K562 (cell line): ENCODE measurements around the gene SAMD3.

Experiments used
- ATF3 ChIP-seq, 2 experiments: fragments of 450-650 bp in 1 of 2; sonication (generic) in 1 of 2; formaldehyde crosslinking in 1 of 2; IDR thresholded peaks in 1 of 2; conservative IDR thresholded peaks in 1 of 2; 2 replicates each; pipeline versions ENCODE4 v1.6.1 to v1.8.1; 2016 to 2023; ENCODE audit warnings: mild to moderate bottlenecking in 2 of 2, moderate library complexity in 2 of 2, inconsistent platforms in 1 of 2, missing genetic modification reagents in 1 of 2
- BRD4 ChIP-seq: fragments of 200-600 bp; sonication (generic); IDR thresholded peaks from 2 replicates; pipeline ENCODE4 v1.6.1; 2017; ENCODE audit warnings: inconsistent platforms
- CBFB ChIP-seq: sonication (generic); formaldehyde crosslinking; IDR thresholded peaks from 2 replicates; pipeline ENCODE4 v1.4.0; 2020; ENCODE audit warnings: mild to moderate bottlenecking, missing genetic modification reagents
- CTCF ChIP-seq, 3 experiments: IDR thresholded peaks in 2 of 3; conservative IDR thresholded peaks in 1 of 3; 2 replicates each; pipeline ENCODE4 v1.5.1; 2011 to 2012; ENCODE audit warnings: low read length in 3 of 3, mild to moderate bottlenecking in 3 of 3, control low read depth in 2 of 3, improper control_type of control experiment in 1 of 3, inconsistent platforms in 1 of 3, low read depth in 1 of 3, mixed read lengths in 1 of 3, moderate library complexity in 1 of 3; ENCODE audit not compliant: insufficient read depth in 2 of 3
- FIP1L1 ChIP-seq: fragments of 200-400 bp; formaldehyde crosslinking; IDR thresholded peaks from 2 replicates; pipeline ENCODE4 v1.6.1; 2018; ENCODE audit warnings: mild to moderate bottlenecking, low read depth, low read length; ENCODE audit not compliant: poor library complexity, severe bottlenecking
- GTF2E2 ChIP-seq: fragments of 200-800 bp; sonication (Bioruptor generic); IDR thresholded peaks from 2 replicates; pipeline ENCODE4 v1.6.1; 2016; ENCODE audit warnings: missing genetic modification characterization, missing compliant biosample characterization
- MAZ ChIP-seq, 2 experiments: fragments of 450-650 bp in 1 of 2; sonication (generic) in 1 of 2; formaldehyde crosslinking; IDR thresholded peaks in 1 of 2; conservative IDR thresholded peaks in 1 of 2; 2 replicates each; pipeline versions ENCODE4 v1.4.0 to v1.5.0; 2020; ENCODE audit warnings: mild to moderate bottlenecking in 1 of 2, missing genetic modification reagents in 1 of 2
- POLR2A ChIP-seq: fragments of 450-650 bp; conservative IDR thresholded peaks from 2 replicates; pipeline ENCODE4 v1.6.1; 2016
- POLR2AphosphoS5 ChIP-seq: IDR thresholded peaks from 2 replicates; pipeline ENCODE4 v1.6.1; 2011; ENCODE audit warnings: mild to moderate bottlenecking, low read depth, low read length, moderate library complexity; ENCODE audit not compliant: control insufficient read depth, insufficient read depth
- SMAD1 ChIP-seq: fragments of 150-350 bp; IDR thresholded peaks from 2 replicates; pipeline ENCODE4 v1.6.1; 2014; ENCODE audit warnings: low read length, low read depth; ENCODE audit not compliant: partially characterized antibody
- STAT5B ChIP-seq: fragments of 250-450 bp; sonication (Bioruptor Pico); IDR thresholded peaks from 2 replicates; pipeline ENCODE4 v1.8.0; 2021; ENCODE audit warnings: mild to moderate bottlenecking, inconsistent platforms
- TAF7 ChIP-seq: fragments of 450-650 bp; IDR thresholded peaks from 2 replicates; pipeline ENCODE4 v1.6.1; 2016; ENCODE audit warnings: missing genetic modification characterization, missing compliant biosample characterization
- ZNF274 ChIP-seq: IDR thresholded peaks from 2 replicates; pipeline ENCODE4 v1.6.1; 2011; ENCODE audit warnings: low read depth, mild to moderate bottlenecking, low read length, moderate library complexity, borderline replicate concordance
- ZNF407 ChIP-seq: fragments of 450-650 bp; IDR thresholded peaks from 2 replicates; pipeline ENCODE4 v1.6.1; 2016; ENCODE audit warnings: low read depth

GRCh38 chr6:130198483-130199035 is 24.2 kb downstream of the SAMD3 start:
- TF ChIP-seq CTCF (IDR thresholded peaks at IDR 0.05 in 2 of 3, conservative IDR thresholded peaks at IDR 0.05 in 1 of 3; ENCODE audit: insufficient read depth in 2 of 3, low read depth in 1 of 3, low read length in 3 of 3) (no peak), ZNF407 (no peak), ZNF274 (no peak), STAT5B (no peak), POLR2A (no peak), SMAD1 (no peak), GTF2E2 (tag) (no peak), BRD4 (no peak), MAZ (CRISPR knock-in tag; conservative IDR thresholded peaks at IDR 0.05 in 1 of 2, IDR thresholded peaks at IDR 0.05 in 1 of 2) (no peak), TAF7 (tag) (no peak), CBFB (CRISPR knock-in tag) (no peak), FIP1L1 (no peak), POLR2AphosphoS5 (no peak), ATF3 (IDR thresholded peaks at IDR 0.05) (no peak), ATF3 (CRISPR knock-in tag; conservative IDR thresholded peaks at IDR 0.05) (no peak)
